ENCODE data around the gene CALML3.

GRCh38 chr10:5560817-5561703, 36.3 kb downstream of the CALML3 start:
- TF ChIP-seq EZH2 (IDR thresholded peaks at IDR 0.05; ENCODE audit: insufficient read depth, low read length) (no peak), CTCF (IDR thresholded peaks at IDR 0.05; ENCODE audit: insufficient read depth, low read depth, low read length) (no peak)
